ENCODE results near the gene HSD17B12.
"Not testable (repeated sequence)": the region's sequence is repeated elsewhere in the genome, so short reads cannot be mapped to it uniquely, and the experiment has no call there.

Gene HSD17B12

DNA sequence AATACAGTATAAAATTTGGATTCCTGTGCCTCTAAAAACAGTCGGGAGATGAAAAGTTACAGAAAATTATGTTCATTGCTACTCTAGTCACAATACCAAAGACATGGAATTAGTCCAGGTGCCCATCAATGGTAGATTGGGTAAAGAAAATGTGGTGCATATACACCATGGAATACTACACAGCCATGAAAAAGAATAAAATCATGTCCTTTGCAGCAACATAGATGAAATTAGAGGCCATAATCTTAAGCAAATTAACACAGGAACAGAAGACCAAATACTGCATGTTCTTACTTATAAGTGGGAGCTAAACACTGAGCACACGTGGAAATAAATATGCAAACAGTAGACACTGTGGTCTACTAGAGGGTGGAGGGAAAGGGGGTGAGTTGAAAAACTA is 67.6 kb downstream of the HSD17B12 start:
- H3K4me3 ChIP-seq (replicated peaks in 1 of 2; ENCODE audit: low read depth in 2 of 2, low read length in 2 of 2) = no peak overlapping the region
- TF ChIP-seq, protein P1, sequence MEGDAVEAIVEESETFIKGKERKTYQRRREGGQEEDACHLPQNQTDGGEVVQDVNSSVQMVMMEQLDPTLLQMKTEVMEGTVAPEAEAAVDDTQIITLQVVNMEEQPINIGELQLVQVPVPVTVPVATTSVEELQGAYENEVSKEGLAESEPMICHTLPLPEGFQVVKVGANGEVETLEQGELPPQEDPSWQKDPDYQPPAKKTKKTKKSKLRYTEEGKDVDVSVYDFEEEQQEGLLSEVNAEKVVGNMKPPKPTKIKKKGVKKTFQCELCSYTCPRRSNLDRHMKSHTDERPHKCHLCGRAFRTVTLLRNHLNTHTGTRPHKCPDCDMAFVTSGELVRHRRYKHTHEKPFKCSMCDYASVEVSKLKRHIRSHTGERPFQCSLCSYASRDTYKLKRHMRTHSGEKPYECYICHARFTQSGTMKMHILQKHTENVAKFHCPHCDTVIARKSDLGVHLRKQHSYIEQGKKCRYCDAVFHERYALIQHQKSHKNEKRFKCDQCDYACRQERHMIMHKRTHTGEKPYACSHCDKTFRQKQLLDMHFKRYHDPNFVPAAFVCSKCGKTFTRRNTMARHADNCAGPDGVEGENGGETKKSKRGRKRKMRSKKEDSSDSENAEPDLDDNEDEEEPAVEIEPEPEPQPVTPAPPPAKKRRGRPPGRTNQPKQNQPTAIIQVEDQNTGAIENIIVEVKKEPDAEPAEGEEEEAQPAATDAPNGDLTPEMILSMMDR (IDR thresholded peaks at IDR 0.05; ENCODE audit: low read depth, low read length) = no peak
- DNase-seq (ENCODE audit: low read depth in 2 of 2) = no peak

DNA sequence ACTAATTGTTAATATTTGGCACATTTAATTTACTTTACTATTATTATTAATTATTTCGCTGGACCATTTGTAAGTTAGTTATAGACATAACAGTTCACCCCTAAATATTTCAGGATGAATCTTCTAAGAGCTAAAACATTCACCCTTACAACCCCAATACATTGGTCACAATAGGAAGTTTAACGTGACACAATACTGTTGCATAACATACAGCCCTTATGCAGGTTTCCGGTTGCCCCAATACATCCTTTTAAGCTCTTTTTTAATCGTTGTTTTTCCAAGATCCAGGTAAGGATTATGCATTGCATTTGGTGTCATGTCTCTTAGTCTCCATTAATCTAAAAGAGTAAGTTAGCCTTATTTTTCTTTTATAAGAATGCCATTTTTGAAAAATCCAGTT is 71.2 kb downstream of the HSD17B12 start:
- TF ChIP-seq, protein P1 (IDR thresholded peaks at IDR 0.05; ENCODE audit: low read depth, low read length) = no peak
- DNase-seq (ENCODE audit: low read depth in 2 of 2) = no peak
- no peak overlapping the region for H3K4me3 ChIP-seq (replicated peaks in 1 of 2; ENCODE audit: low read depth in 2 of 2, low read length in 2 of 2)

DNA sequence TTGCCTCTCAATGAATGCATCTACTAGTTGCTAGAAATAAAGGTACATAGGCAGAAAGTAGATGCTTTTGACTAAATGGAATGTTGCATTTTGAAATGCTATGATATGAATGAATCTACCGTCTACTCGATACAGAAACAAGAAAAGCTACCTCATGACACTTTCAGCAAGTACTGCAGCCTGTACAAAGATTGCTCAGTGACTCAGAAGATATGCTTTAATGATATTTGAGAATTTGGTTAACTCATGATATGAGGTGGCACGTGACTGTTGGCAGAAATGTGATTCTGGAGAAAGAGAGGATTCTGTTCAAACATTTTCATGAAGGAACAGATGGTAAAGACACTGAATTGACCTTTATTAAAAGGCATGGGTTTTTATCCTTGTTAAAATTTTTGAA is 76.0 kb downstream of the HSD17B12 start:
- no peak overlapping the region for H3K4me3 ChIP-seq (replicated peaks in 1 of 2; ENCODE audit: low read depth in 2 of 2, low read length in 2 of 2)
- DNase-seq (ENCODE audit: low read depth in 2 of 2) = peak; percentile 32 to 47
- TF ChIP-seq, protein P1 (IDR thresholded peaks at IDR 0.05; ENCODE audit: low read depth, low read length) = no peak

DNA sequence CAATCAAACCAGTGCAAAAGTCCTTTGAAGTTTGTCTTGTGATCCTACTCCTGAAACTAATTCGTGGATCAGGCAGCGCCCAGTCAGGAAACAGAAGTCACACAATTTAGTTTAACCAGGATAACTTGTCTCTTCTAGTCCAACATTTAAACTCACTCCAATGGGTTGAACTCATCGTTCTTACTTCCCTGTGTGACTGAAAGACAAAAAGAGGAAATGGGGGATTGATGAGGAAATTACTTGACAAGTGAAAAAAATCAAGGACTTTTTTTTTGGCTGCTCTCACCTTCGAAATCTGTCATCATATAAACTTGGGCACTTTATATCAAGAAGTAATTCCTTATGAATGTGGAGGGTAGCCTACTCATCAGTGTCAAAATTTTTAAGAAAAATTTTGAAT is 78.4 kb downstream of the HSD17B12 start:
- no peak overlapping the region for H3K4me3 ChIP-seq (replicated peaks in 1 of 2; ENCODE audit: low read depth in 2 of 2, low read length in 2 of 2)
- TF ChIP-seq, protein P1 (IDR thresholded peaks at IDR 0.05; ENCODE audit: low read depth, low read length) = no peak
- DNase-seq (ENCODE audit: low read depth in 2 of 2) = no peak

DNA sequence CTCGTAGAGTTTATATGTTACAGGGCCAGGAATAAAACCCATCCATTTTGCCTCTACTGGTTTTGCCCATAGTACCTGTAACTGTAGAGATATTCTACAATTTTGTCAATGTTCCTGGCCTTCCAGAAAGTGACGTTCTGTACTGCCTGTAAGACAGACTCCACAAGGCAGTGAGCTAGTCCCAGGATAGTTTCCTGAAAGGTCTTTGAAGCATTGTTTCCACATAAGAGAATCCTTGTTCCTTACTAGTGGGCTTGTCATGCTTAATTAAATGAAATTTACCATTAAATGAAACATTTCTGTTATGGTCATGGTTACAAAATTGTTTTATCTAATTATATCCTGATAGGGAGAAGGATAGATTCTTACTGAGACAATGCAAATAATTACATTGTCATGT is 80.4 kb downstream of the HSD17B12 start:
- H3K4me3 ChIP-seq (replicated peaks in 1 of 2; ENCODE audit: low read depth in 2 of 2, low read length in 2 of 2) = no peak overlapping the region
- DNase-seq (ENCODE audit: low read depth in 2 of 2) = no peak

DNA sequence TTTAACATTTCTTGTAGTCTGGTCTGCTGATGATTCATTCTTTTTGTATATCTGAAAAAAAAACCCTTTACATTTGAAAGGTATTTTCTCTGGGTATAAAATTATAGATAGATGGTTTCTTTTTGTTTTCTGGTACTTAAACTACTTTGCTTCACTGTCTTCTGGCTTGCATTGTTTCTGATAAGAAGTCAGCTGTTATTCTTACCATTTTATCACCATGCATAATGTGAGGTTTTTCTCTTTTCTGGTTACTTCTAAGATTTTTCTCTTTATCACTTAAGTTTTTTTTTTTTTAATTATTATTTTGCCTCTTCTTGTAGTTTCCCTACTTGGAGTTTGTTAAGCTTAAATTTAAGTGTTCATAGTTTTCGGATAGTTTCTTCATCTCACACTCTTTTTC is 84.7 kb downstream of the HSD17B12 start:
- TF ChIP-seq, protein P1 (IDR thresholded peaks at IDR 0.05; ENCODE audit: low read depth, low read length) = no peak
- no peak overlapping the region for H3K4me3 ChIP-seq (replicated peaks in 1 of 2; ENCODE audit: low read depth in 2 of 2, low read length in 2 of 2)

More for the DNA sequence above, 80.4 kb downstream of the HSD17B12 start:
- TF ChIP-seq, protein P1 (IDR thresholded peaks at IDR 0.05; ENCODE audit: low read depth, low read length) = no peak

DNA sequence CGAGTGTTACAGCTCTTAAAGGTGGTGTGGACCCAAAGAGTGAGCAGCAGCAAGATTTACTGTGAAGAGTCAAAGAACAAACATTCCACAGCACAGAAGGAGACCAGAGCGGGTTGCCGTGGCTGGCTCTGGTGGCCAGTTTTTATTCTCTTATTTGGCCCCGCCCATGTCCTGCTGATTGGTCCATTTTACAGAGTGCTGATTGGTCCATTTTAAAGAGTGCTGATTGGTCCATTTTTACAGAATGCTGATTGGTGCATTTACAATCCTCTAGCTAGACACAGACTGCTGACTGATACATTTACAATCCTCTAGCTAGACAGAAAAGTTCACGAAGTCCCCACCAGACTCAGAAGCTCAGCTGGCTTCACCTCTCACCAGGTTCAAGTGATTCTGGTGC is 88.1 kb downstream of the HSD17B12 start:
- not testable (repeated sequence) for DNase-seq (ENCODE audit: low read depth in 2 of 2); H3K4me3 ChIP-seq (replicated peaks in 1 of 2; ENCODE audit: low read depth in 2 of 2, low read length in 2 of 2)

More for the DNA sequence above, 84.7 kb downstream of the HSD17B12 start:
- DNase-seq (ENCODE audit: low read depth in 2 of 2) = peak in 1 of 2 donors; percentile 1
